GM20431 (cell line): Measurements from ENCODE around the gene SEPTIN5.
"Not testable (repeated sequence)": the region's sequence is repeated elsewhere in the genome, so short reads cannot be mapped to it uniquely, and the experiment has no call there.

Experiments
- in situ Hi-C: fragments of 300-500 bp; cut with MseI, MboI; formaldehyde crosslinking; loops from one replicate; pipeline ENCODE4 v1.15.0; 2020; ENCODE audit warnings: low sequenced_read_pairs; ENCODE audit not compliant: unreplicated experiment

The SEPTIN5 gene

DNA sequence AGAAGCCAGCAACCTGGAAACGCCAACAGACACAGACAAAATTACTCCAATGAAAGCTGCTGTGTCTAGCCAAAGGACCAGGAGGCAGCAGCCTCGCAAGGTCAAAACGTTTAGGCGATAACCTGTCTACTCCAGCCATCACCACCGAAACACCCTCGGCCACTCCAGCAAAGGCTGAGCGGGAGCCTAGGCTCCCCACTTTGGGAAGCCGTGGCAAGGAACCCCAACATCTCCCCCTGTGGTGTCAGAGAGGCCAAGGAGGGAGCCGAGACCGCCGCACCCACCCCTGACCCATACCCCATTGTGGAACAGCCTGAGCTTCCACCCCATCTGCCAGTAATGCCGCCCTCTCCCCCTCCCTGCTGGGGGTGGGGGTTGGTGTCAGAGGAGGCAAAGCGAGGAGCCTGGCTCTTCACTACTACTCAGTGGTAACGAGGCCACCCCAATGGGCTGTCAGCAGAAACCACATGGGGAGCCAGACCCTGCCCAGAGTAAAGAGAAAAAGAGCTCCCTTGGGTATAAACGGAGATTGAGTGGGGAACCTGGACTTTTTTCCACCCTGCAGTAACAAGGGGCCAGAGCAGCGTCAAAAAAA, 33.9 kb upstream of the SEPTIN5 start:
- in situ Hi-C loops = no loop called here

DNA sequence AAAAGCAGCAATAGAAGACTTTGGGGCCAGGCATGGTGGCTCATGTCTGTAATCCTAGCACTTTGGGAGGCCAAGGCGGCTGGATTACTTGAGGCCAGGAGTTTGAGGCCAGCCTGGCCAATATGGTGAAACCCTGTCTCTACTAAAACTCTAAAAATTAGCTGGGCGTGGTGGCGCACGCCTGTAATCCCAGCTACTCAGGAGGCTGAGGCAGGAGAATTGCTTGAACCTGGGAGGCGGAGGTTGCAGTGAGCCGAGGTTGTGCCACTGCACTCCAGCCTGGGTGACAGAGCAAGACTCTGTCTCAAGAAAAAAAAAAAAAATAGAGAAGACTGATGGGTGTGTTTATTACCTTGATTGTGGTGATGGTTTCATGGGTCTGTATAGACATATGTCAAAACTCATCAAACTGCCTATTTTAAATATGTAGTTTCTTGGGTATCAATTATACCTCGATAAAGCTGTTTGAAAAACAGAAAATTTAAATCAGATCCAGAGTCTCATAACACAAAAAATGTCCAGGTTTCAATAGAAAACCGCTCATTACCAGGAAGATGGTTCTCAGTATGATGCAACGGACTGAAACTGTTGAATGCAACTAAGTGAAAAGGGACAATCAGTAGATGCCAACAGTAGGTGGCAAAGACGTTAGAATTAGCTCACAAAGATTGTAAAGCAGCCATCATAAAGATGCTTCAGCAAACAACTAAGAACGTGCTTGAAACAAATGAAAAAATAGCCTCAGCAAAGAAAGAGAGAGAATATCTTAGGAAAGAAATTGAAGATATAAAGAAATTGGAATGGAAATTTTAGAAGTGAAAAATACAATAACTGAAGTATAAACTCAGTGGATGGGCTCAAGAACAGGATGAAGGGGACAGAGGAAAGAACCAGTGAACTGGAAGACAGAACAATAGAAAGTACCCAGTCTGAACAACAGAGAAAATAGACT, 33.1 kb upstream of the SEPTIN5 start:
- in situ Hi-C loops = no loop called here

DNA sequence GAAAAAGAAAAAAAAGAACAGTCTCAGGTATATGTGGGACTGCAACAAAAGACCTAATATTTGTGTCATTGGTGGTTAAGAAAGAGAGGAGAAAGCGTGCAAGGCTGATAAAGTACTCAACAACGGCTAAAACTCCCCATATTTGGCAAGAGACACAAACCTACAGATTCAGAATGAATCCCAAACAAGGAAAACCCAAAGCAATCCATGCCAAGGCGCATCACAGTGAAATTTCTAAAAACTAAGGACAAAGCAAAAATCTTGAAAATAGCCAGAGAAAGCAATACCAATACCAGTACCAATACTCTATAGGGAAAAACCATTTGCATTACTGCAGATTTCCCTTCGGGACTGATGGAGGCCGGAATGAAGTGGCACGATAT, 32.4 kb upstream of the SEPTIN5 start:
- in situ Hi-C loops = no loop called here

DNA sequence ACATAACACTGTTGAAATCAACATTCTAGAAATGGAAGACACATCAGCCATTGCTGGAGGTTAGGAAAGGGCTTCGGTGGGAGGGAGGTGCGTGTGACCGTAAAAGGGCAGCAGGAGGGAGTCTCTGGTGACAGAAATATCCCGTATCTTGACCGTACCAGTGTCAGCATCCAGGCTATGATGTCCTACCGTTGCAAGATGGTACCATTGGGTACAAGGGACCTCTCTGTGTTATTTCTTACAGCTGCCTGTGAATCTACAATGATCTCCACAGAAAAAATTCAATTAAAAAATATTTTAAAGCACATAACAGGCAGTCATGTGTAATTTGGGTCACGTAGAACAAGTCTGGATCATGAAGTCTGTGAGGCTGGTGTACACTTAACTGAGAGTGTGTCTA, 27.4 kb upstream of the SEPTIN5 start:
- in situ Hi-C loops = no loop called here

DNA sequence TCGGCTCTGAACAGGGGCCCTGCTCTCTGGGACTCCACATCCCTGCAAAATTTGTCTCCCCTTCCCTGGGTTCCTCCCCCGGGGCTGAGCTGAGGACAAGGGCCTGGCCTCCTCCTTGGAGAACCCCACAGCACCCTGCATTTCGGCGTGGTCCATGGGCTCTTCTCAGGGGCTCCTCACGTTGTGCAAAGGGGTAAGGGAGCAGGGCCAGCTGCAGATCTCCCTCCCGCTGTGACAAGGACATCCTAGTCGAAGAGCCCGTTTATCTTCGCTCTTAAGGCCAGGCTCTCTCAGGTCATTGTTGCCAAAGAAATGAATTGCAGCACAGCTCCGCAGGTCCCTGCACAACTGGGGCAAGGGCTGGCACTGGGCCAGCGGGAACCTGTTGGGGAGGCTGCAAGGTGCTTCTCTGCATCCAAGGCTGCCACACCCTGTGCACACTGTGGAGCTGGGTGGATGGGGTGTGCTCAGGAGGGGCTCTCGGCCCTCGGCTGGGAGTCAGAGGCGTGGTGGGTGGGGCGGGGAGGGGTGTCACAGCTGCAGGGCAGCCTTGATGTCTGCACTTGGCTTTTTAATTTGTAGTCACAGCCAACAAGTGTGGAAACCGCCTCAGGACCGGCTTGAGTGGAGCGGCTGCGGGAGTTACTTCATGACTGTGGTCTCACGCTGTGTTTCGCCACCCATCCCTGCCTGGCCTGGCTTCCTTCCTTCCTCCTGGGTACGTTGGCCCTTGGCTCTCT, 26.6 kb upstream of the SEPTIN5 start:
- in situ Hi-C loops = no loop called here

DNA sequence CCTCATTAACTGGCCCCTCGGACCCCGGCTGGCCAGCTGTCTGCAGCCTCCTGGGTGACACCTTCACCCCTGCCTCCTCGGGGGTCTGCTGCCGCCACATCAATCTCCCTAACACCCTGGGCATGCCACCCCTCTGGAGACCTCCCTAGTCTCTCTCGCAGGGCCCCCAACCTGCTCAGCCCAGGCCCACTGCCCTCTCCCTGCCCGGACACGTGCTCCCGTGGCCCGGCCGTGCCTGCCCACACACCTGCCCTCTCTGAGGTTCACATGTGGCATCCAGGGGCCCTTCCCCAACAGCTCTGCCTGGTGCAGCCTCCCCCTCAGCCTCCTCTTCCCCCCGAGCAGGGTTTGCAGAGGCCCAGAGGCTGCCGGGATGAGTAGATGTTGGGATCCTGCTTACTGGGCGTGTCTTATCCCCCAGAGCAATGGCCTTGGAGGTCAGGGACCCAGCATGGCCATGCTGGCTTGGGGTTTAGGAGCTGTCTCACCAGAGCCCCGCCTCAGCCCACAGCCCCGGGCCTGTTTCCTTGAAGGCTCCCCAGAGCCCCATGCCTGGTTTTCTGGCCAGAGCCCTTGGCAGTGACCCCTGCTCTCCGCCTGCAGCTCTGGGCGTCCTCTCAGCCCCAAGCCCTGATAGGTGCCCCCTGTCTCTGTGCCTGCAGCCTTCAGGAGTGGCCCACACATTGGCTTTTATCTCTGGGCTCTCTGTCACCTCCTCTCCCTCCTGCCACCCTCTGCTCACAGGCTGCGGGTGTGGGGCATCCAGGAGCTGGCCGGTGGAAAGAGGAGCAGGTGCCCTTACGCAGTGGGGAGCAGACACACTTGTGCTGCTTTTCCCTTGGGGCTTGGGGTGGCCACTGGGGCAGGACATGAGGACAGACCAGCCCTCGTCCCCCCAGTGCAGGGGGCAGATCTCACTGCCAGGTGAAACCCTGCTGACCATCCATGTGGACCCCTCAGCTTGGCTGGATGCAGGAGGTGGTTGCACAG, 25.7 kb upstream of the SEPTIN5 start:
- in situ Hi-C loops = no loop called here

DNA sequence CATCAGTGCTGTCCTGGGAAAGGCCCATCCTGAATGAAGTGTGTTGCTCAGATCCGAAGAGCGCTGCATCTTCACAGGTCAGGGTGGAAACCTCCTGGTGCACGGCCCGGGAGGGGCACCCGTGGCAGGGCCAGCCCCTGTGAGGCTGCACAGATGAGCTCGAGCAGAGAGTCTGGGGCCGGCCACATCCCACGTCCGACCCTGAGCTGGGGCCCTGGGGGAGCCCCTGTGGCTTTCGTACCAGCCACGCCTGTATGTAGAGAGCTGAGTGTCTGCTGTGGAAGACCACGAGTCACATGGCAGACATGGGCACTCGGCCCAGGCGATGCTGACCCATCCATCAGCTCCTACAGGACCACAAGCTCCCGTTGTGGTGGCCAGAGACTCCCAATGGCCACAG, 24.9 kb upstream of the SEPTIN5 start:
- in situ Hi-C loops = no loop called here

DNA sequence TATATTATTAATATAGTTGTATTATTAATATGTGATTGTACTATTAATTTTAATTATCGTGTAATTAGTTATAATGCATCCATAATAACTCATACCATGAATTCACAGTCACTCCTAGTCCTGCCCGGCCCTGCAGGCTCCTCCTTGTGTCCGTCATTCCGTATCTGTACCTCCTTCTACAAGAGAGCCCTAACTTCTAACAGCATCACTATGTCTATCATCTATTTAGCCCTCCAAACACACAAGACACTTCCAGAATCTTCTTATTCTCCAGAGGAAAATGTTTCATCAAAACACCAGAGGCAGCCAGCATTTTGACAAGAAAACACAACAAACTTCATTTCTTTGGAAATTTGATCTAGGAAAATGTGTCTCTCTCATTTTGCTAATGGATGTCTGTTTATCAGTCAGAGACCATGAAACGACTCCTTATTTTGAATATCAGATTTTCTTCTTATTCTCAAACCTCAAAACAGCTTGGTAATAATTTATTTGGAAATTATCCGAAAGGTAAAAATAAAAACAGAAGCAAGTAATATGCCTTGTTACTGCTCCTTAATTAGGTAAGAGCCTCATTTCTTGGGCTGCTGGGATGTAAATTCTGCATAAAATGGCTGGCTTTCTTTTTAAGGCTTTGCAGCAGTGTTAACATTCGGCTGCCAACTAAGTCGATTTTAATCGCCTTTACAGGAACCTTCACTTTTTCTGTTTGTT, 23.1 kb upstream of the SEPTIN5 start:
- in situ Hi-C loops = no loop called here

DNA sequence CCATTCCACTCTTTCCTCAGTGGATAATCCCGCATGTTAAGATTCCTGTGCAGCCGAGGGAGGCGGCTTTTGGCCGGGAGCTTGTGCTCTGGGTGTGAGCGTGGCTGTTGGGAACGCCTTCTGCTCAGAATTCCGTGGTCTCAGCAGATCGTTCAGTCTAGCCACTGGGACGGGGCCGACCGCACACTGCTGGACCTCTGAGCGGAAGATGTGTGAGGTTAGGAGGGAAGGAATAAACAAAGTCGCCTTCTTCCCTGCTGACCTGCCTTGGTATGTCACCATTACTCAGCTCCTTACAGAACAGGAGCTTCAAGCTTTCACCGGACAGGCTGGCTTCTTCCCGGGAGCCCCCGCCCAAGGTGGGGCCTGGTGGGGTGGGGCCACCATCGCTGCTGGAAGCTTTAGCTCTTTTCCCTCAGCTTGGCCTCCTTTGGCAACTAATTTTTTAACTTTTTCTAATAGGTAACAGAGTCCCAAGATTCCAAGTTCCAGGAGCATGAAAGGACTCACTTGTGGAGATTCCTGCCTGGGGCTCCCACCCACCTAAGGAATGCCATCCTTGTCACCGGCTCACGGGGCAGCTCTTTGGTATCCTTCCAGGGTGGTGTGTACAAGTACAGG, 22.5 kb upstream of the SEPTIN5 start:
- in situ Hi-C loops = no loop called here

DNA sequence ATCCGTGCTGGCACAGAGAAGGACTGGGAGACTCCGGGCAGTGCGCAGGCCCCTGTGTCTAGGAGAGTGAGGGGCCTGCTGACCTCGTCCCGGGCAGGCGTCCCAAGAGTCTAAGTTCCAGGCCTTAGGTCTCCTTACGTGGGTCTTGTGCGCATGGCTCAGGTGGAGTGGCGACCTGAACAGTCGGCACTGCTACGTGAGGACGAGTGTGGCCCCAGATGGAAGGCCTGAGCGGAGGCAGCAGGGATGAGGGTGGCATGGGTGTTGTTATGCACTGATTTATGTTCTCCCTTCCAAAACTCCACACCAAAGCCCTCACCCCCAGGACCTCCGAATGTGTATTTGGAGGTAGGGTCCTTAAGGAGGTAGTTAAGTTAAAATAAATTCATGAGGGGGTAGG, 20.7 kb upstream of the SEPTIN5 start:
- in situ Hi-C loops = no loop called here

DNA sequence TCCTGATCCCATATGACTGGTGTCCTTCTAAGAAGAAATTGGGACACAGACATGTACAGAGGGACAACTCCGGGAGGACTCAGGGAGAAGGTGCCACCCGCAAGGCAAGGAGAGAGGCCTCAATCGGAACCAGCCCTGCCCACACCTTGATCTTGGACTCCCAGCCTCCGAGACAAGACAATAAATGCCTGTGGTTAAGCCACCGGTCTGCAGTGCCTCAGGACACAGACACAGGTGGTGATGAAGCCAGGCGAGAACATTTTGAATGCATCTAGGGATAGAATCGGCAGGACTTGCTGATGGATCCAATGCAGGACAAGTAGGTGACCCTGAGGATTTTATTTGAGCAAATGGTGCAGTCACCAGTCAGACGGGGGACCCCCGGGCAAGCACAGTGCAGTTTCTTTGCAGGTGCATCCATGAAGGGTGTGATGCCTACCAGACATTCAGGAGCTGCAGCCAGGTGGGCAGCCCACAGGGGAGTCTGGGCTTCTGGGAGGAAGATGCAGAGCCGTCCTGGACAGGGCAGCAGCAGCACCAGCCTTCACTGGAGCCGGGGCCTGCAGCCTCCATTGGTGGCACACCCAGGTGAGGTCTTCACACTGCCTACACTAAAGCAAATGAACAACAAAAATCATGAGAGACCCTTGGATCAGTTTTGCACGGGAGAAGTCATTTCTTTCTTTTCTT, 20.2 kb upstream of the SEPTIN5 start:
- in situ Hi-C loops = no loop called here

DNA sequence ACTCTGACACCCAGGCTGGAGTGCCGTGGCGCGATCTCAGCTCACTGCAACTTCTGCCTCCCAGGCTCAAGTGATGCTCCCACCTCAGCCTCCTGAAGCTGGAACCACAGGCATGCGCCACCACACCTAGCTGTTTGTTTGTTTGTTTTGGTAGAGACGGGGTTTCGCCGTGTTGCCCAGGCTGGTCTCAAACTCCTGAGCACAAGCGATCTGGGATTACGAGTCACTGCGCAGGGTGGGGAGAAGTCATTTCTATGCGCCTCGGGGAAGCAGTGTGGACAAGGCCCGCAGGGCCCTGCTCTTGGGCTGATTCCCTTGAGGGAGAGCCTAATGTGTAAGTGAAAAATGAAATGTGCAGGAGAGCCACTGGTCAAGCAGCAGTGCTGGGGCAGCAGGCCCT, 19.6 kb upstream of the SEPTIN5 start:
- in situ Hi-C loops = no loop called here

DNA sequence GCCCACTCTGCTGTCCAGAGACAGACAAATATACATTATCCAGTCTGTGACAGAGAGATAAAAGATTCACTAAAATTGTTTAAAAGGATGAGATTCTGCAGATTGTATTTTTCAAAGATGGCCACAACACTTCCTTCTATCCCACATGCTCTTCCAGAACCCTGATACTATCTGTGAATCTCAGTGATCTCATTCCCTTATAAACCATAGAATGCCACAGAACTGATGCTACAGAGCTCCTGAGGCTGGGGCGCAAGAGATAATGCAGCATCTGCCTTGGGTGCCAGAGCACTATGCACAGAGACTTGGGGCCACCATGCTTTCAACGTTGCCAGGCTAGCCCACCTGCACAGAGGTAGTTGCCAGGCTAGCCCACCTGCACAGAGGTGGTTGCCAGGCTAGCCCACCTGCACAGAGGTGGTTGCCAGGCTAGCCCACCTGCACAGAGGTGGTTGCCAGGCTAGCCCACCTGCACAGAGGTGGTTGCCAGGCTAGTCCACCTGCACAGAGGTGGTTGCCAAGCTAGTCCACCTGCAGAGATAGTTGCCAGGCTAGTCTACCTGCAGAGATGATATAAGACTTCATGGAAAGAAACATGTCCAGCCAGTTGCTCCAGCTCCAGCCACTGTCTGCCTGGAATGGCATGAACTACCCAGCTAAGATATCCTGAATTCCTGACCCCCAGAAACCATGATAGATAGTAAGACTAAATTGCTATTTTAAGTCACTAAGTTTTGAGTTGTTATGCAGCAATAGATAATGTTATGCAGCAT, 17.6 kb upstream of the SEPTIN5 start:
- in situ Hi-C loops = no loop called here

DNA sequence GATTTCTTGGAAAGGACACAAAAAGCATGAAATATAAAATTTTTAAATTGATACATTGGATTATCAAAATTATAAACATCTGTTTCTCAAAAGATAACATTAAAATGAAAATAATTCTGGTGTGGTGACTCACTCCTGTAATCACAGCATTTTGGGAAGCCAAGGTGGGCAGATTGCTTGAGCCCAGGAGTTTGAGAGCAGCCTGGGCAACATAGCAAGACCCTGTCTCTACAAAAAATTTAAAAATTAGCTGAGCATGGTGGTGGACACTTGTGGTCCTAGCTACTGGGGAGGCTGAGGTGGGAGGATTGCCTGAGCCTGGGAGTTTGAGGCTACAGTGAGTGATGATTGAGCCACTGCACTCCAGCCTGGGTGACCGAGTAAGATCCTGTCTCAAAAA, 16.4 kb upstream of the SEPTIN5 start:
- in situ Hi-C loops = not testable (repeated sequence)

DNA sequence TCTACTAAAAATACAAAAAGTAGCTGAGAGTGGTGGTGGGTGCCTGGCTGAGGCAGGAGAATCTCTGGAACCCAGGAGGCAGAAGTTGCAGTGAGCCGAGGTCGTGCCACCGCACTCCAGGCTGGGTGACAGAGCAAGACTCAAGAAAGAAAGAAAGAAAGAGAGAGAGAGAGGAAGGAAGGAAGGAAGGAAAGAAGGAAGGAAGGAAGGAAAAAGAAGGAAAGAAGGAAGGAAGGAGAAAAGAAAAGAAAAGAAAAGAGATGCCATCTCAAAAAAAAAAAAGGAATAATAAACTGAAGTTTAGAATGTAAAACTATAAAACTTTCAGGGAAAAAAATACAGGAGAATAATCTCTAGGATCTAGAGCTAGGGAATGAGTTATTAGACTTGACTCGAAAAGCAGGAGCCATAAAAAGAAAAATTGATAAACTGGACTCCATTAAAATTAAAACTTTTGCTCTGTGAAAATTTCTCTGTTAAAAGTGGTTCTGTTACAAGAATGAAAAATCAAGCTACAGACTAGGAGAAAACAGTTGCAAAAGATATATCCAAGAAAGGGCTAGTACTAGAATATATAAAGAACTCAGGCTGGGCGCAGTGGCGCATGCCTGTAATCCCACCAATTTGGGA, 13.4 kb upstream of the SEPTIN5 start:
- in situ Hi-C loops = no loop called here

DNA sequence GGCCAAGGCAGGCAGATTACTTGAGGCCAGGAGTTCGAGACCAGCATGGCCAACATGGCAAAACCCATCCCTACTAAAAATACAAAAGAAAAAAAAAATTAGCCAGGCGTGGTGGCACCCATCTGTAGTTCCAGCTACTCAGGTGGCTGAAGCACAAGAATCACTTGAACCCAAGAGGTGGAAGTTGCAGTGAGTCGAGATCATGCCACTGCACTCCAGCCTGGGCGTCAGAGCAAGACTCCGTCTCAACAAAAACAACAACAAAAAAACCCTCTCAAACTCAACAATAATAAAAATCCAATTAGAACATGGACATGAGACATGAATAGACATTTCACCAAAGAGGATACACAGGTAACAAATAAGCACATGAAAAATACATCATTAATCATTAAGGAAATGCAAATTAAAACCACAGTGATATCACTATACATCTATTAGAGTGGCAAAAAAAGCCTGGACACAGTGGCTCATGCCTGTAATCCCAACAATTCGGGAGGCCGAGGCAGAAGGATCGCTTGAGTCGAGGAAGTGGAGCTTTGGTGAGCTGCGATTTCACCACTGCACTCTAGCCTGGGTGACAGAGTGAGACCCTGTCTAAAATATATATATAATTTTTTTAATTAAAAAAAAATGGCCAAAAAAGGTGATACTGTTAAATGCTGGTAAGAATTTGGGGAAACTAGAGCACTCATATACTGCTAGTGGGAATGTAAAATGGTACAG, 12.7 kb upstream of the SEPTIN5 start:
- in situ Hi-C loops = no loop called here
